Measurements from ENCODE around the gene PGAM5.
"Not testable (repeated sequence)": the region's sequence is repeated elsewhere in the genome, so short reads cannot be mapped to it uniquely, and the experiment has no call there.

Gene PGAM5

GRCh38 chr12:132754160-132754932, 43.7 kb downstream of the PGAM5 start:
- no peak for DNase-seq

- DNase-seq = not testable (repeated sequence)
These were observed 48.2 kb downstream of the PGAM5 start for GRCh38 chr12:132758825-132759224.

- DNase-seq = no peak
These were observed 48.7 kb downstream of the PGAM5 start for GRCh38 chr12:132759359-132759758.

- peak; percentile 58 for DNase-seq
These were observed 50.6 kb downstream of the PGAM5 start, which contains the start of gene ANKLE2 for GRCh38 chr12:132761032-132761920. TSS of gene ANKLE2 (minus strand) at chr12:132761832. CDS start at chr12:132761798, 34 bp downstream.

GRCh38 chr12:132761921-132762583, 51.4 kb downstream of the PGAM5 start:
- DNase-seq = peak; percentile 84

- no peak for DNase-seq
These were observed 53.6 kb downstream of the PGAM5 start for GRCh38 chr12:132764231-132764630.

GRCh38 chr12:132765361-132765760, 54.7 kb downstream of the PGAM5 start:
- DNase-seq = no peak

GRCh38 chr12:132766380-132767085, 55.9 kb downstream of the PGAM5 start:
- no peak for DNase-seq

GRCh38 chr12:132771126-132771838, 60.6 kb downstream of the PGAM5 start:
- DNase-seq = peak; percentile 31

Measured in activated gamma-delta T cell treated with Interleukin-2 at 50 U/mL for 16 hours (primary cell).